CD4-positive, alpha-beta T cell (primary cell): ENCODE results near the gene ADAMTSL1. TPM values are rescaled to one million over a fixed set of nuclear protein-coding genes. Genes with fewer than 3 reads are reported as not detected.

Experiments used
- ATAC-seq: fragments of 200-7000 bp; cut with Tn5 transposase; one replicate; pipeline ENCODE4 v1.10.0; 2022; ENCODE audit warnings: mild to moderate bottlenecking; ENCODE audit not compliant: poor library complexity
- CTCF ChIA-PET: fragments of 350-600 bp; sonication (Branson Sonifier 250); formaldehyde crosslinking; loops from one replicate; lab custom pipeline; 2021; ENCODE audit warnings: antibody characterized with exemption, inconsistent platforms; lab: Charles Lee
- POLR2A ChIA-PET: fragments of 350-600 bp; sonication (Branson Sonifier 250); formaldehyde crosslinking; loops from one replicate; lab custom pipeline; 2021; ENCODE audit warnings: antibody characterized with exemption, inconsistent platforms; lab: Charles Lee
- DNase-seq, 14 experiments: peaks; one replicate each; pipeline ENCODE4 v3.0.0-alpha.2; 2013 to 2020; ENCODE audit warnings: mixed read lengths in 2 of 14
- H3K27ac ChIP-seq, 2 donors: one replicate each; pipeline versions ENCODE4 v1.5.1 to v1.7.0; 2013; ENCODE audit warnings: low read length in 2 of 2, low read depth in 1 of 2, mild to moderate bottlenecking in 1 of 2
- H3K27me3 ChIP-seq, 2 experiments: 1 replicate in 1 of 2; 2 replicates in 1 of 2; pipeline versions ENCODE4 v1.6.1 to v1.7.0; 2013; ENCODE audit warnings: low read length in 2 of 2, control low read depth in 1 of 2, mild to moderate bottlenecking in 1 of 2, moderate library complexity in 1 of 2; ENCODE audit not compliant: insufficient read depth in 2 of 2, control insufficient read depth in 1 of 2
- H3K36me3 ChIP-seq: one replicate; pipeline ENCODE4 v1.6.1; 2013; ENCODE audit warnings: low read length, control low read depth; ENCODE audit not compliant: insufficient read depth
- H3K4me1 ChIP-seq: one replicate; pipeline ENCODE4 v1.6.1; 2013; ENCODE audit warnings: low read length, control low read depth; ENCODE audit not compliant: insufficient read depth
- H3K4me3 ChIP-seq: one replicate; pipeline ENCODE4 v1.5.1; 2013; ENCODE audit warnings: mild to moderate bottlenecking, low read length, moderate library complexity
- H3K9me3 ChIP-seq, 2 experiments: 1 replicate in 1 of 2; 2 replicates in 1 of 2; pipeline versions ENCODE4 v1.6.1 to v1.7.0; 2013; ENCODE audit warnings: low read length in 2 of 2, mild to moderate bottlenecking in 2 of 2, control low read depth in 1 of 2, moderate library complexity in 1 of 2; ENCODE audit not compliant: control insufficient read depth in 1 of 2, insufficient read depth in 1 of 2
- H3K27ac Mint-ChIP-seq: one replicate; pipeline ENCODE4 v1.8.0; 2020; ENCODE audit warnings: mixed read lengths
- H3K27me3 Mint-ChIP-seq: one replicate; pipeline ENCODE4 v1.8.0; 2021; ENCODE audit warnings: mixed read lengths
- H3K36me3 Mint-ChIP-seq: one replicate; pipeline ENCODE4 v1.8.0; 2021; ENCODE audit warnings: low read depth, mixed read lengths
- H3K4me1 Mint-ChIP-seq: one replicate; pipeline ENCODE4 v1.8.0; 2021; ENCODE audit warnings: low read depth, mixed read lengths
- H3K4me3 Mint-ChIP-seq: one replicate; pipeline ENCODE4 v1.8.0; 2020; ENCODE audit warnings: mild to moderate bottlenecking, mixed read lengths
- H3K9me3 Mint-ChIP-seq: one replicate; pipeline ENCODE4 v1.8.0; 2020; ENCODE audit warnings: mixed read lengths
- CTCF ChIP-seq: fragments of 200-600 bp; IDR thresholded peaks from one replicate; pipeline ENCODE4 v1.8.0; 2022; ENCODE audit warnings: antibody characterized with exemption, mild to moderate bottlenecking
- intact Hi-C, 2 experiments: fragments of 100-400 bp; cut with DNase I in 1 of 2; cut with micrococcal nuclease in 1 of 2; formaldehyde crosslinking; loops; one replicate each; pipeline versions ENCODE4 v1.15.1 to v1.9.0; 2023 to 2025; cut with DNase I, micrococcal nuclease
- total RNA-seq, 174 experiments: library from RNA in 2 of 174; stranded (reverse) in 2 of 174; gene quantifications; one replicate each; pipeline ENCODE4 v1.2.3 and lab custom pipeline; 2021 to 2026

The ADAMTSL1 gene
- total RNA-seq, 2 experiments from 2014 or later = not detected

DNA sequence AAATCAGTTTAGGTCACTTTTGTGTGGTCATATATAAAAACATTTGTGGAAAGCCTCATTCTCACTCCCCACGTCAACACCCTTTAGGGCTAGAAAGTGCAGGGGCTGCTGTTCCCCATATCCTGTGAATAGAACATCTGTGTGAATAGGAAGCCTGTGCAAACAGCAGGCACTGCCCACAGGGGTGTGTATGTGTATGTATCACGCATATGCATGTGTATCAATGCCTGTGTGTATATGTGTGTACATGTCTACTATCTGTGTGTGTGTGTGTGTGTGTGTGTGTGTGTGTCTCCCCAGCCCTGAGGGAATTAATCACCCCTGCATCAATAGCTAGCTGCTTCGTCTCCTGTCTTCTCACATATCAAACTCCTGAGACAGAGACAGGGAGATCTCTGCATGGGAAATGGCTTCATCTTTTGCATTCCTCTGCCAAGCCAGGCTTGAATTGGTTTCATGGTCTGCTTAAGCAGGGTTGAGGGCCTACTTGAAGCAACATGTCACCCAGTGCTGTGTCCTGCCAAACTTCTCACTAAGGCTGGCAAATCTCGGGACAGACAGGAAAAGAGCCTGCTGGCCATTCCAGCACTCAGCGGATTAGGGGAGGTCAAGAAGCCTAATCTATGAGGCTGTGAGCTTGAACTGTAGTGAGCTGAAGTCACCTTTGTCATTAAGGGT is 265.8 kb downstream of the ADAMTSL1 start:
- Histone ChIP-seq H3K4me1 (no peaks in the 10 kb centered on the region), H3K27me3 (no peaks in the 10 kb centered on the region), H3K4me3 (no peak overlapping the region), H3K27ac (no peak overlapping the region), H3K9me3 (no peaks in the 10 kb centered on the region), H3K36me3 (no peaks in the 10 kb centered on the region)
- intact Hi-C loops = no loop called here
- Mint-ChIP-seq H3K4me1 (no peaks in the 10 kb centered on the region), H3K4me3 (no peak overlapping the region), H3K27me3 (no peaks in the 10 kb centered on the region), H3K27ac (no peak overlapping the region), H3K9me3 (no peaks in the 10 kb centered on the region), H3K36me3 (no peaks in the 10 kb centered on the region)
- DNase-seq (no peak), ATAC-seq (no peak)
- ChIA-PET CTCF (no interaction called here), POLR2A (no interaction called here)
- no peak for TF ChIP-seq CTCF

DNA sequence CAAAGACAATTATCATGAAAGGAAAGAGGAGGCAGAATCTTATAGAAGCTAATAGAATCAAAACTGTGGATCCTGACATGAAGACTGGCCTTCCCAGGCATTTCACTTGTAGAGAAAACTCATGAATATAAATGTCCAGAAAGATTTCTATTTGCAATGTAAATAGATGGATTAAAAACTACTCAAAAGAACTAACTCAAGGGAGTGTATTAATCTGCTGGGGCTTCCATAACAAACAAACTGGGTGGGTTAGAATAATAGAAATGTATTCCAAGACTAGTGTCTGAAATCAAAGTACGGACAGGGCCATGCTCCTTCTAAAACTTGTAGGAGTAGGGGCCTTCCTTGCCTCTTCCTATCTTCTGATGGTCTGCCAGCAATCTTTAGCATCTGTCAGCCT is 267.4 kb downstream of the ADAMTSL1 start:
- H3K4me3 ChIP-seq = no peak overlapping the region
- ATAC-seq (no peak), DNase-seq (no peak)
- CTCF ChIA-PET = no interaction called here
- no peaks in the 10 kb centered on the region for H3K27me3 Mint-ChIP-seq
- H3K4me3 Mint-ChIP-seq = no peak overlapping the region
- peaks cover 0 to 2% of the 10 kb centered on the region in 2 experiments for H3K27me3 ChIP-seq
- H3K4me1 Mint-ChIP-seq = no peaks in the 10 kb centered on the region
- H3K36me3 ChIP-seq = no peaks in the 10 kb centered on the region
- no peak overlapping the region for H3K27ac ChIP-seq
- TF ChIP-seq CTCF = no peak
- no peaks in the 10 kb centered on the region for H3K36me3 Mint-ChIP-seq
- no peaks in the 10 kb centered on the region for H3K4me1 ChIP-seq
- H3K27ac Mint-ChIP-seq = no peak overlapping the region
- POLR2A ChIA-PET = no interaction called here
- no peaks in the 10 kb centered on the region for H3K9me3 ChIP-seq
- intact Hi-C loops = no loop called here
- no peaks in the 10 kb centered on the region for H3K9me3 Mint-ChIP-seq

GRCh38 chr9:18741945-18742344 is 268.0 kb downstream of the ADAMTSL1 start:
- H3K9me3 Mint-ChIP-seq = no peaks in the 10 kb centered on the region

More at GRCh38 chr9:18741945-18742344, 268.0 kb downstream of the ADAMTSL1 start:
- H3K27ac ChIP-seq = no peak overlapping the region
- H3K36me3 Mint-ChIP-seq = no peaks in the 10 kb centered on the region
- H3K27me3 Mint-ChIP-seq = no peaks in the 10 kb centered on the region
- TF ChIP-seq CTCF = no peak
- no peaks in the 10 kb centered on the region for H3K9me3 ChIP-seq
- ATAC-seq = no peak
- no peak for DNase-seq
- CTCF ChIA-PET = no interaction called here
- POLR2A ChIA-PET = no interaction called here
- no peak overlapping the region for H3K4me3 Mint-ChIP-seq
- H3K4me1 Mint-ChIP-seq = no peaks in the 10 kb centered on the region
- no peaks in the 10 kb centered on the region for H3K4me1 ChIP-seq
- intact Hi-C loops = no loop called here
- no peak overlapping the region for H3K4me3 ChIP-seq
- H3K36me3 ChIP-seq = no peaks in the 10 kb centered on the region
- H3K27me3 ChIP-seq = peaks cover 0 to 2% of the 10 kb centered on the region in 2 experiments
- H3K27ac Mint-ChIP-seq = no peak overlapping the region
